PFSK-1 (cell line): Measurements from ENCODE around the gene GNB3.

Experiments
- FOXP2 ChIP-seq: optimal IDR thresholded peaks from 2 replicates; pipeline ENCODE3; 2011; ENCODE audit warnings: borderline replicate concordance, control low read depth, inconsistent platforms; ENCODE audit not compliant: insufficient read depth; ENCODE audit errors: extremely low read length, extremely low read depth
- POLR2AphosphoS5 ChIP-seq: IDR thresholded peaks from 2 replicates; pipeline ENCODE4 v1.6.1; 2012; ENCODE audit warnings: low read depth, mild to moderate bottlenecking, control low read depth, low read length, moderate library complexity
- REST ChIP-seq, 2 experiments: IDR thresholded peaks; 2 replicates each; pipeline versions ENCODE4 v1.6.1 to v1.8.0; 2011 to 2012; ENCODE audit warnings: low read depth in 2 of 2, low read length in 2 of 2, control low read depth in 1 of 2, inconsistent platforms in 1 of 2, mild to moderate bottlenecking in 1 of 2, moderate library complexity in 1 of 2; ENCODE audit not compliant: insufficient read depth in 1 of 2
- SIN3A ChIP-seq: IDR thresholded peaks from 2 replicates; pipeline ENCODE4 v1.6.1; 2012; ENCODE audit warnings: mild to moderate bottlenecking, low read length, moderate library complexity, borderline replicate concordance; ENCODE audit not compliant: insufficient read depth
- TAF1 ChIP-seq: IDR thresholded peaks from 2 replicates; pipeline ENCODE4 v1.6.1; 2012; ENCODE audit warnings: low read length, control low read depth, borderline replicate concordance; ENCODE audit not compliant: insufficient read depth

The GNB3 gene

GRCh38 chr12:6866163-6866919 lies 25.6 kb downstream of the GNB3 start:
- TF ChIP-seq POLR2AphosphoS5: no peak
- no peak for TF ChIP-seq TAF1
- no peak for TF ChIP-seq FOXP2
- no peak for TF ChIP-seq SIN3A

- TF ChIP-seq SIN3A (no peak), POLR2AphosphoS5 (no peak), REST (IDR thresholded peaks at IDR 0.05; ENCODE audit: insufficient read depth in 1 of 2, low read depth in 2 of 2, low read length in 2 of 2) (no peak), FOXP2 (no peak), TAF1 (no peak)
Measured at GRCh38 chr12:6866920-6867412, 26.2 kb downstream of the GNB3 start.

GRCh38 chr12:6867413-6868210 lies 26.9 kb downstream of the GNB3 start, which contains the start of gene TPI1:
Gene TPI1, plus strand, starts transcription at chr12:6867531. Its CDS starts 36 bp downstream, at chr12:6867567.
- peak; percentile 38; the same call in 1 of the 2 replicates for TF ChIP-seq SIN3A
- TF ChIP-seq POLR2AphosphoS5: peak; percentile 97
- TF ChIP-seq REST (IDR thresholded peaks at IDR 0.05; ENCODE audit: insufficient read depth in 1 of 2, low read depth in 2 of 2, low read length in 2 of 2): peak; percentile 21 to 44; a peak in 1 of 4 replicates
- no peak for TF ChIP-seq FOXP2
- TF ChIP-seq TAF1: peak; percentile 96; the same call in 1 of the 2 replicates

- TF ChIP-seq FOXP2 (no peak), POLR2AphosphoS5 (no peak), SIN3A (no peak), REST (IDR thresholded peaks at IDR 0.05; ENCODE audit: insufficient read depth in 1 of 2, low read depth in 2 of 2, low read length in 2 of 2) (no peak), TAF1 (no peak)
Measured at GRCh38 chr12:6868211-6869048, 27.7 kb downstream of the GNB3 start.
